GM19023 (cell line): ENCODE data around the gene PHYHIPL.

Experiments used
- ATAC-seq: cut with Tn5 transposase; IDR thresholded peaks from one replicate; pipeline ENCODE4 v1.9.1; 2021; ENCODE audit warnings: mild to moderate bottlenecking, moderate library complexity; ENCODE audit not compliant: unreplicated experiment

PHYHIPL gene

GRCh38 chr10:59252491-59252890, 76.0 kb downstream of the PHYHIPL start:
- no peak for ATAC-seq

GRCh38 chr10:59255463-59255862, 79.0 kb downstream of the PHYHIPL start:
- ATAC-seq = no peak

- ATAC-seq = no peak
These were observed 80.8 kb downstream of the PHYHIPL start for GRCh38 chr10:59257224-59257623.

GRCh38 chr10:59258890-59259289, 82.4 kb downstream of the PHYHIPL start:
- ATAC-seq = no peak

- ATAC-seq = no peak
These were observed 88.7 kb downstream of the PHYHIPL start for GRCh38 chr10:59265141-59265540.

GRCh38 chr10:59266321-59266720, 89.9 kb downstream of the PHYHIPL start:
- ATAC-seq = no peak

- ATAC-seq = no peak
These were observed 92.0 kb downstream of the PHYHIPL start for GRCh38 chr10:59268460-59268859.

GRCh38 chr10:59269651-59270050, 93.2 kb downstream of the PHYHIPL start:
- no peak for ATAC-seq

- no peak for ATAC-seq
These were observed 94.0 kb downstream of the PHYHIPL start for GRCh38 chr10:59270492-59270891.

- ATAC-seq = no peak
These were observed 94.7 kb downstream of the PHYHIPL start for GRCh38 chr10:59271160-59271559.

GRCh38 chr10:59272061-59272460, 95.6 kb downstream of the PHYHIPL start:
- no peak for ATAC-seq

GRCh38 chr10:59273445-59273844, 97.0 kb downstream of the PHYHIPL start:
- no peak for ATAC-seq

- ATAC-seq = no peak
These were observed 99.7 kb downstream of the PHYHIPL start for GRCh38 chr10:59276133-59276532.

GRCh38 chr10:59276919-59277318, 100.5 kb downstream of the PHYHIPL start:
- ATAC-seq = no peak

GRCh38 chr10:59279476-59279875, 103.0 kb downstream of the PHYHIPL start:
- ATAC-seq = no peak

- no peak for ATAC-seq
These were observed 103.6 kb downstream of the PHYHIPL start for GRCh38 chr10:59279991-59280505.

- no peak for ATAC-seq
These were observed 105.4 kb downstream of the PHYHIPL start for GRCh38 chr10:59281861-59282260.

- ATAC-seq = no peak
These were observed 107.1 kb downstream of the PHYHIPL start for GRCh38 chr10:59283456-59284091.

- no peak for ATAC-seq
These were observed 107.9 kb downstream of the PHYHIPL start for GRCh38 chr10:59284118-59284975.

- no peak for ATAC-seq
These were observed 108.6 kb downstream of the PHYHIPL start for GRCh38 chr10:59285073-59285472.

- no peak for ATAC-seq
These were observed 109.4 kb downstream of the PHYHIPL start for GRCh38 chr10:59285848-59286247.

GRCh38 chr10:59287587-59288255, 111.3 kb downstream of the PHYHIPL start:
- ATAC-seq = no peak
